ENCODE data around the gene ARID3A. TPM values are rescaled to one million over a fixed set of nuclear protein-coding genes. Genes with fewer than 3 reads are reported as not detected.
"Not testable (repeated sequence)": the region's sequence is repeated elsewhere in the genome, so short reads cannot be mapped to it uniquely, and the experiment has no call there.

ARID3A gene
- total RNA-seq, 1 donor from 2014 or later, result 83.0 TPM

DNA sequence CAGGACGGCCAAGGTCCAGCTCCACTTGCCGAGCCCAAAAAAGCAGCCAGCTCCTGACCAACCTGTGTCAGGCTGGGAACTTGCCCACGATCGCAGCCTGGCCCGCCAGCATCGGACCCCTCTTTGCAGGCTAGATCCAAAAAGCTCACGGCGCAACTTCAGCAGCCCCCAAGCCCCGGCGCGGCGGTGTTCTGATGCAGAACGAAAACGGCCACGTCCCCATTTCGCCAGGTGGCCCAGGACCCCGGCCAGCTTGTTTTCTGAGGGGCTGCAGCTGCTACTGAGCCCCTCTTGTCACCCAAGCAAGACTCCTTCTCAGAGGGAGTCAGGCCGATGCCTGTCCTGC, 93.8 kb downstream of the ARID3A start:
- Mint-ChIP-seq H3K27me3 (peaks cover 6% of the 10 kb centered on the region), H3K36me3 (no peaks in the 10 kb centered on the region), H3K9me3 (no peaks in the 10 kb centered on the region), H3K4me1 (ENCODE audit: unreplicated experiment) (peaks cover 21% of the 10 kb centered on the region), H3K4me3 (peak overlapping the region; percentile 92), H3K27ac (peak overlapping the region; percentile 84)
- DNase-seq (ENCODE audit: extremely low spot score, unreplicated experiment), result no peak
- TF ChIP-seq, protein P1, sequence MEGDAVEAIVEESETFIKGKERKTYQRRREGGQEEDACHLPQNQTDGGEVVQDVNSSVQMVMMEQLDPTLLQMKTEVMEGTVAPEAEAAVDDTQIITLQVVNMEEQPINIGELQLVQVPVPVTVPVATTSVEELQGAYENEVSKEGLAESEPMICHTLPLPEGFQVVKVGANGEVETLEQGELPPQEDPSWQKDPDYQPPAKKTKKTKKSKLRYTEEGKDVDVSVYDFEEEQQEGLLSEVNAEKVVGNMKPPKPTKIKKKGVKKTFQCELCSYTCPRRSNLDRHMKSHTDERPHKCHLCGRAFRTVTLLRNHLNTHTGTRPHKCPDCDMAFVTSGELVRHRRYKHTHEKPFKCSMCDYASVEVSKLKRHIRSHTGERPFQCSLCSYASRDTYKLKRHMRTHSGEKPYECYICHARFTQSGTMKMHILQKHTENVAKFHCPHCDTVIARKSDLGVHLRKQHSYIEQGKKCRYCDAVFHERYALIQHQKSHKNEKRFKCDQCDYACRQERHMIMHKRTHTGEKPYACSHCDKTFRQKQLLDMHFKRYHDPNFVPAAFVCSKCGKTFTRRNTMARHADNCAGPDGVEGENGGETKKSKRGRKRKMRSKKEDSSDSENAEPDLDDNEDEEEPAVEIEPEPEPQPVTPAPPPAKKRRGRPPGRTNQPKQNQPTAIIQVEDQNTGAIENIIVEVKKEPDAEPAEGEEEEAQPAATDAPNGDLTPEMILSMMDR (conservative IDR thresholded peaks at IDR 0.05), result no peak

DNA sequence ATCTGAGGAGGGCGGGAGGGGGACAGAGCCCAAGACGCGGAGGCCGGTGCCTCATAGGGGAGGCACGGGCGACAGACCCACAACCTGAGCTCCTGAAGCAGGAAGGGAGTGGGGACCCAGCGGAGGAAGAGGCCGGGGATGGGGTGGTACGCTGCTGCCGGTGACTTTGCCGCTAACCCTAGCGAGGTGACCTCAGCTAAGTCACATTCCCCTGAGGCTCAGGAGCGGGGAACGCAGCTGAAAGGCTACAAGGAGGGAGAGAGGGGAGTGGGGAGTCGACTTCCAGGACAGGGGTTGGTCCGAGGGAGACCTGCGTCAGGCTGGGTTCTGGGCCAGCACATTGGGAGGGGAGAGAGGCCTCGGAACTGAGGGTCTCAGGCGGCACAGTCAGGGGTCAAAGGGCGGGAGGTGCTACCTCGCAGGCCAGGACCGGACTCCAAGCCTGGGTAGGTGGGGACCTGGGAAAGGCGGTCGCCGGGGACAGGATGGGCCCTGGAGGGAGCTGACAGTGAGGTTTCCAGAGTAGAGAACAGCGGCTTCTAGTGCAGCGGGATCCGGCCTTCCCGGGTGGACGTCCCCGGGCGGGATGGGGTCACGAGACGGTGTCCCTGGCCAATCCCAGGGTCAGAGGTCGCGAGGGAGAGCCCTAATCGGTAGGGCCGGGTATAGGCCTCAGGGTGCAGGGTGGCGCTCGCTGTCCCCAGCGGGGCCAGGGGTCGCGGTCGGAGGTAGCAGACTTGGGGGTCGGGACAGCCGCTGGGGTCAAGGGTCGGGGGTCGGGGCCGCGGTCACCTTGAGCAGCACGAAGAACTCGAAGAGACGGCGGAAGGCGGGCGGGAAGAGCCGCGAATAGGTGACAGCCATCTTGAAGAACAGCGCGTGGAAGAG, 94.4 kb downstream of the ARID3A start:
- DNase-seq (ENCODE audit: extremely low spot score, unreplicated experiment), result no peak
- Mint-ChIP-seq H3K27ac (peak overlapping the region; percentile 84), H3K4me3 (peak overlapping the region; percentile 92), H3K4me1 (ENCODE audit: unreplicated experiment) (peaks cover 21% of the 10 kb centered on the region), H3K36me3 (no peaks in the 10 kb centered on the region), H3K27me3 (peaks cover 6% of the 10 kb centered on the region), H3K9me3 (no peaks in the 10 kb centered on the region)
- TF ChIP-seq, protein P1 (conservative IDR thresholded peaks at IDR 0.05), result no peak

DNA sequence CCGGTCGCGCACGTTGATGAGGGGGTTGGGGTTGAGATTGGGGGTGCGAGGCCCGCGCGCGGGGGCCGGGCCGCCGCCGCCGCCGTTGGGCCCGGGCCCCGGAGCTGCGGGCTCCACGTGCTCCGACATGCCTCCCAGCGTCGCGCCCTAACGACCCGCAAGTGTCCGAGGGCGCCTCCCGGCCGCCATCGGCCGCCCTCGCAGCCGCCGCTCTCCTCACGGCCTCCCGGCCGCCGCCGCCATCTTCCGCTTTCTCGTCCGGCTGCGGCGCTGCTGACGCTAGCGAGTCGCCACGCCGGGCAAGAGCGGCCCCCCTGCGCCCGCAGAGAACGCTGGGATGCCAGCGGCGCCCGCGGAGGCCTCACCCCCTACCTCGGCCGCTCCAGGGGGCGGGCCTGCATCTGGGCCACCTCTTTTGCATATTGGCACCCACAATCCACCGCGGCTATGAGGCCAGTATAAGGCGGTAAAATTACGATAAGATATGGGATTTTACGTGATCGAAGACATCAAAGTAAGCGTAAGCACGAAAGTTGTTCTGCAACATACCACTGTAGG, 95.1 kb downstream of the ARID3A start, which contains the start of gene TMEM259:
Gene TMEM259, minus strand, starts transcription at position 256 of the 558 bp plus-strand sequence. Its CDS starts 127 bp downstream, at position 129.
- peaks cover 6% of the 10 kb centered on the region for H3K27me3 Mint-ChIP-seq
- H3K9me3 Mint-ChIP-seq, result no peaks in the 10 kb centered on the region
- no peaks in the 10 kb centered on the region for H3K36me3 Mint-ChIP-seq
- peak within 1 kb of the TSS; percentile 92 for H3K4me3 Mint-ChIP-seq
- TF ChIP-seq, protein P1 (conservative IDR thresholded peaks at IDR 0.05), result no peak
- H3K27ac Mint-ChIP-seq, result peak within 1 kb of the TSS; percentile 100
- peak; percentile 98 for DNase-seq (ENCODE audit: extremely low spot score, unreplicated experiment)
- H3K4me1 Mint-ChIP-seq (ENCODE audit: unreplicated experiment), result peaks cover 16% of the 10 kb centered on the region

DNA sequence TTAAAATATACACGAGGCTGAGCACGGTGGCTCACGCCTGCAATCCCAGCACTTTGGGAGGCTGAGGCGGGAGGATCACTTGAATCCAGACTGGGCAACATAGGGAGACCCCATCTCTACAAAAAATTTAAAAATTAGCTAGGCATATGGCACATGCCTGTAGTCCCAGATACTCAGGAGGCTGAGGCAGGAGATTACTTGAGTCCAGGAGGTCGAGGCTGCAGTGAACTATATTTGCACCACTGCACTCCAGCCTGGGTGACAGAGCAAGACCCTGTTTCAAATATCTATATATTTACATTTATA, 98.0 kb downstream of the ARID3A start:
- peak overlapping the region; percentile 46 for H3K27ac Mint-ChIP-seq
- not testable (repeated sequence) for H3K9me3 Mint-ChIP-seq; H3K36me3 Mint-ChIP-seq; H3K27me3 Mint-ChIP-seq; H3K4me1 Mint-ChIP-seq (ENCODE audit: unreplicated experiment); DNase-seq (ENCODE audit: extremely low spot score, unreplicated experiment)
- peak overlapping the region; percentile 28 for H3K4me3 Mint-ChIP-seq

DNA sequence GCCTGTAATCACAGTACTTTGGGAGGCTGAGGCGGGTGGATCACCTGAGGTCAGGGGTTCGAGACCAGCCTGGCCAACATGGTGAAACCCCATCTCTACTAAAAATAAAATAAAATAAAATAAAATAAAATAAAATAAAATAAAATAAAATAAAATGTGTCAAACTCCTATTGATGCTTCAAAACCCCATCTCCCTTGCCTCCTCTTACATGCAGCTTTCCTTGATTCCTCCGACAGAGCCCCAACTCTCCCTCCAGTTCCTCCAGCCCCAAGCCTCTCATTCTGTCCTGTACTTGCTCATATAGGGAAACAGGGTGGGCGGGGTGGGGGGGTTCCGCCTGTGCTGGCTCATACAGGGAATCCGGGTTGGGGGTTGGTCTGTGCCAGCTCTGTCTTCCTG, 99.2 kb downstream of the ARID3A start:
- not testable (repeated sequence) for H3K27me3 Mint-ChIP-seq; H3K9me3 Mint-ChIP-seq; DNase-seq (ENCODE audit: extremely low spot score, unreplicated experiment); H3K36me3 Mint-ChIP-seq; H3K27ac Mint-ChIP-seq
- Mint-ChIP-seq H3K4me1 (ENCODE audit: unreplicated experiment) (peaks cover 10% of the 10 kb centered on the region), H3K4me3 (peak overlapping the region; percentile 50)

Other genes with a start within 250 kb of the ARID3A start
- 9.3 and 11.0 TPM in 2 replicates for gene FSTL3, start 249.6 kb upstream of the ARID3A start, total RNA-seq (ENCODE audit: low replicate concordance)
- not detected in 2 replicates for gene PRSS57, start 230.6 kb upstream of the ARID3A start, total RNA-seq (ENCODE audit: low replicate concordance)
- 63.3 and 64.1 TPM in 2 replicates for gene PALM, start 217.1 kb upstream of the ARID3A start, total RNA-seq (ENCODE audit: low replicate concordance)
- gene MISP, start 174.9 kb upstream of the ARID3A start, total RNA-seq (ENCODE audit: low replicate concordance), result 9.4 and 20.8 TPM in 2 replicates
- gene PTBP1, start 128.6 kb upstream of the ARID3A start, total RNA-seq (ENCODE audit: low replicate concordance), result 416 and 496 TPM in 2 replicates
- gene PLPPR3, start 104.1 kb upstream of the ARID3A start, total RNA-seq (ENCODE audit: low replicate concordance), result 9.9 and 29.2 TPM in 2 replicates
- gene AZU1, start 98.2 kb upstream of the ARID3A start, total RNA-seq (ENCODE audit: low replicate concordance), result 0.41 TPM in 1 of 2 replicates, not detected in the other
- 0.45 TPM in 1 of 2 replicates, not detected in the other for gene PRTN3, start 85.0 kb upstream of the ARID3A start, total RNA-seq (ENCODE audit: low replicate concordance)
- not detected in 2 replicates for gene ELANE, start 73.7 kb upstream of the ARID3A start, total RNA-seq (ENCODE audit: low replicate concordance)
- gene CFD, start 66.4 kb upstream of the ARID3A start, total RNA-seq (ENCODE audit: low replicate concordance), result 5.5 and 11.3 TPM in 2 replicates
- 59.6 and 74.2 TPM in 2 replicates for gene MED16, start 32.8 kb upstream of the ARID3A start, total RNA-seq (ENCODE audit: low replicate concordance)
- not detected in 2 replicates for gene RNU6-9, start 32.6 kb upstream of the ARID3A start, total RNA-seq (ENCODE audit: low replicate concordance)
- 48.8 and 56.7 TPM in 2 replicates for gene R3HDM4, start 12.8 kb upstream of the ARID3A start, total RNA-seq (ENCODE audit: low replicate concordance)
- 1.2 and 2.2 TPM in 2 replicates for gene KISS1R, start 8.7 kb upstream of the ARID3A start, total RNA-seq (ENCODE audit: low replicate concordance)
- gene WDR18, start 58.3 kb downstream of the ARID3A start, total RNA-seq (ENCODE audit: low replicate concordance), result 59.5 and 65.4 TPM in 2 replicates
- 0.65 and 1.00 TPM in 2 replicates for gene GRIN3B, start 74.4 kb downstream of the ARID3A start, total RNA-seq (ENCODE audit: low replicate concordance)
- gene TMEM259, start 95.1 kb downstream of the ARID3A start, total RNA-seq (ENCODE audit: low replicate concordance), result 157 and 173 TPM in 2 replicates
- not detected in 2 replicates for gene RNU6-2, start 95.5 kb downstream of the ARID3A start, total RNA-seq (ENCODE audit: low replicate concordance)
- gene CNN2, start 100.6 kb downstream of the ARID3A start, total RNA-seq (ENCODE audit: low replicate concordance), result 276 and 279 TPM in 2 replicates
- gene ABCA7, start 114.1 kb downstream of the ARID3A start, total RNA-seq (ENCODE audit: low replicate concordance), result 23.9 and 26.1 TPM in 2 replicates
- gene ARHGAP45, start 141.1 kb downstream of the ARID3A start, total RNA-seq (ENCODE audit: low replicate concordance), result 2.6 and 4.5 TPM in 2 replicates
- 171 and 181 TPM in 2 replicates for gene POLR2E, start 169.3 kb downstream of the ARID3A start, total RNA-seq (ENCODE audit: low replicate concordance)
- 174 and 204 TPM in 2 replicates for gene GPX4, start 178.0 kb downstream of the ARID3A start, total RNA-seq (ENCODE audit: low replicate concordance)
- gene SBNO2, start 248.2 kb downstream of the ARID3A start, total RNA-seq (ENCODE audit: low replicate concordance), result 45.5 and 60.7 TPM in 2 replicates

All from type B pancreatic cell (in vitro differentiated cells).